GM12801 (cell line): ENCODE measurements around the gene WDR70.

ENCODE experiments used
- TF ChIP-seq, protein P1 (sequence below): IDR thresholded peaks from one replicate; pipeline ENCODE4 v1.5.1; 2011; ENCODE audit warnings: control low read depth; ENCODE audit not compliant: insufficient read length; ENCODE audit errors: extremely low read depth

Gene WDR70

DNA sequence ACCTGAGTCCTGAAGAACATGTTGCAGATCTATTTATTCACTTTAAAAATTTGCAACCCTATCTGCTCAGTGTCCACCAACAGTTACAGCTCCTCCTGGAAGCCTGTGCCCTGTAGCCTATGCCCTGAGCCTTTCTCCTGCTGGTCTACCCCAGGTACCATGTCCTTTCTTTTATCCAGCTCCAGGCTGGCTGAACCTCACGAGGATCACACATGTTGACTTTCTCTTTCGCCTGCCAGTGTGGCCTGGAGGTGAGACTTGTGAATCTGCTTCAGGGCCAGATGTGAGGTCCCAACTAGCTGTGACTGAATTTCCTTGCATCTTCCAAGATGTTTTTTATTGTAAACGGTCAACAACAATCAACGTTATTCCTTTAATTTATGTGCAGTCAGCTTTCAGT, 390.0 kb downstream of the WDR70 start:
- TF ChIP-seq, protein P1, sequence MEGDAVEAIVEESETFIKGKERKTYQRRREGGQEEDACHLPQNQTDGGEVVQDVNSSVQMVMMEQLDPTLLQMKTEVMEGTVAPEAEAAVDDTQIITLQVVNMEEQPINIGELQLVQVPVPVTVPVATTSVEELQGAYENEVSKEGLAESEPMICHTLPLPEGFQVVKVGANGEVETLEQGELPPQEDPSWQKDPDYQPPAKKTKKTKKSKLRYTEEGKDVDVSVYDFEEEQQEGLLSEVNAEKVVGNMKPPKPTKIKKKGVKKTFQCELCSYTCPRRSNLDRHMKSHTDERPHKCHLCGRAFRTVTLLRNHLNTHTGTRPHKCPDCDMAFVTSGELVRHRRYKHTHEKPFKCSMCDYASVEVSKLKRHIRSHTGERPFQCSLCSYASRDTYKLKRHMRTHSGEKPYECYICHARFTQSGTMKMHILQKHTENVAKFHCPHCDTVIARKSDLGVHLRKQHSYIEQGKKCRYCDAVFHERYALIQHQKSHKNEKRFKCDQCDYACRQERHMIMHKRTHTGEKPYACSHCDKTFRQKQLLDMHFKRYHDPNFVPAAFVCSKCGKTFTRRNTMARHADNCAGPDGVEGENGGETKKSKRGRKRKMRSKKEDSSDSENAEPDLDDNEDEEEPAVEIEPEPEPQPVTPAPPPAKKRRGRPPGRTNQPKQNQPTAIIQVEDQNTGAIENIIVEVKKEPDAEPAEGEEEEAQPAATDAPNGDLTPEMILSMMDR, result no peak

GRCh38 chr5:37769840-37770239, 390.7 kb downstream of the WDR70 start:
- TF ChIP-seq, protein P1, result no peak

DNA sequence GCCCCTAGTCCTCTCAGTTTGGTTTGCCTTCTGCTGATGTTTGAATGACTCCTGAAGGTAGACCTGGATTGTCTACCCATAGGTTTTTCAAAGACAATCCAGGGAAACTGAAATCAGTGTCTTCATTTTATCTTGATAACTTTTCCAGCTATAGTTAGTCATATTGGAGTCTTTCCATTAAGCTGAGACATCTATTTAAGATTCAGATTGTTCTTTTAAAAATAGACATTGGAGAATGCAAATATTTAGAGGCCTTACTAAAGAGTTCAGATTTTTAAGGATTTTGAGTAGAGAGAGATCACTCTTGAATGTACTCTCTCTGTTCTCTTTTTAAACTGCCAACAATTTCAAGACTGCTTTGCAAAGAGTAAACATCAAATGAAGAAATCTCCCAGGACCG, 391.7 kb downstream of the WDR70 start:
- TF ChIP-seq, protein P1, result no peak

DNA sequence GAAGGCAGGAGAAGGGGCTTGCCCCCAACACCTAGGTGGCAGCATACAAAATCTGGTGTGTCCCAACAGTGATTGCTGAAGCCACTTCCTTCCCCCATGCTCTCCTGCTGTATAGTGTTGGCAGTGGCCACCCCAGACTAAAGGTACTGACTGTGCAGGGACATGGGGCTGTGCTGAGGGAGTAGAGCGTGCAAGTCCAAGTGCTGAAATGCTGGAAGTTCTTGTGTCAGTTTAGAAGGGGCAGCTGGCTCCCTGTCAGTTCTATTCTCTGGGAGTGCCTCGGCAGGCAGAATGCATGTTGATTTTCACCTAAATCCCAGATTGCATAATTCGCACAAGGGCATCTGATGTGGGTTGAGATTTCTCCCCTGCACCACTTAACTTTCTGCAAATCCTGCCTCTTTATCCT, 392.1 kb downstream of the WDR70 start:
- TF ChIP-seq, protein P1, result no peak

- TF ChIP-seq, protein P1, result no peak
Measured at GRCh38 chr5:37771731-37772130, 392.6 kb downstream of the WDR70 start.

GRCh38 chr5:37772255-37772654, 393.1 kb downstream of the WDR70 start:
- TF ChIP-seq, protein P1, result no peak

GRCh38 chr5:37773809-37774208, 394.7 kb downstream of the WDR70 start:
- TF ChIP-seq, protein P1, result no peak

GRCh38 chr5:37774912-37775483, 395.9 kb downstream of the WDR70 start:
- TF ChIP-seq, protein P1, result no peak
